ENCODE results near the gene CNTNAP2. TPM values are rescaled to one million over a fixed set of nuclear protein-coding genes. Genes with fewer than 3 reads are reported as not detected.

The CNTNAP2 gene
- total RNA-seq, 3 donors from 2014 or later (not counting 1 experiment from before 2014, with no cell fraction given), result 0.18 to 1.1 TPM; not detected in 1

DNA sequence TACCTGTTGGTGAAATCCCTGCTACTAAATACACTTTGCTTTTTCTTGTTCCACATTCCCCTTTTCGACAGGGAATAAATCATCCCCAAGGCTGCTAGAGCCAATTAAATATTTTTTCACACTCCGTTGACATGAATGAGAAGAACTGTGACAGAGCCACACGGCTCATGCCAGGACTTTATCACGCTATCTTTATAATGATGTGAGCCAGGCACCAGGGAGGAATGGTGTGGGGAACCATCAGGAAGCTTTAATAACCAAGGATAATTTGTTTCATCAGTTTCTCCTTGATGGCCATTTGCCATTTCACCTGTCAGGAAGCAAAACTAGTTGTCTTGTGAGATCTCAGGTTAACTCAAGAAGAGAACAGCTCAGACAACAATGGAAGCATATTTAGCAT is 2280.9 kb downstream of the CNTNAP2 start:
- Mint-ChIP-seq H3K36me3 (no peaks in the 10 kb centered on the region), H3K27ac (no peak overlapping the region), H3K27me3 (ENCODE audit: low read depth in 2 of 2) (peaks cover 25 to 60% of the 10 kb centered on the region in 2 donors), H3K4me1 (peaks cover 0 to 25% of the 10 kb centered on the region in 2 donors), H3K9me3 (no peaks in the 10 kb centered on the region), H3K4me3 (no peak overlapping the region)
- H3K4me3 ChIP-seq (ENCODE audit: low read length), result no peak overlapping the region
- TF ChIP-seq, protein P1, sequence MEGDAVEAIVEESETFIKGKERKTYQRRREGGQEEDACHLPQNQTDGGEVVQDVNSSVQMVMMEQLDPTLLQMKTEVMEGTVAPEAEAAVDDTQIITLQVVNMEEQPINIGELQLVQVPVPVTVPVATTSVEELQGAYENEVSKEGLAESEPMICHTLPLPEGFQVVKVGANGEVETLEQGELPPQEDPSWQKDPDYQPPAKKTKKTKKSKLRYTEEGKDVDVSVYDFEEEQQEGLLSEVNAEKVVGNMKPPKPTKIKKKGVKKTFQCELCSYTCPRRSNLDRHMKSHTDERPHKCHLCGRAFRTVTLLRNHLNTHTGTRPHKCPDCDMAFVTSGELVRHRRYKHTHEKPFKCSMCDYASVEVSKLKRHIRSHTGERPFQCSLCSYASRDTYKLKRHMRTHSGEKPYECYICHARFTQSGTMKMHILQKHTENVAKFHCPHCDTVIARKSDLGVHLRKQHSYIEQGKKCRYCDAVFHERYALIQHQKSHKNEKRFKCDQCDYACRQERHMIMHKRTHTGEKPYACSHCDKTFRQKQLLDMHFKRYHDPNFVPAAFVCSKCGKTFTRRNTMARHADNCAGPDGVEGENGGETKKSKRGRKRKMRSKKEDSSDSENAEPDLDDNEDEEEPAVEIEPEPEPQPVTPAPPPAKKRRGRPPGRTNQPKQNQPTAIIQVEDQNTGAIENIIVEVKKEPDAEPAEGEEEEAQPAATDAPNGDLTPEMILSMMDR (IDR thresholded peaks at IDR 0.05), result no peak
- H3K27me3 ChIP-seq (ENCODE audit: control insufficient read depth, insufficient read depth, low read length), result no peaks in the 10 kb centered on the region
- DNase-seq (no peak), ATAC-seq (no peak)
- WGBS (ENCODE audit: insufficient coverage), result 75% methylated on average over 4 of the region's 4 CpGs
- no peaks in the 10 kb centered on the region for H3K4me1 ChIP-seq (ENCODE audit: control insufficient read depth, insufficient read depth, low read length)
- no peaks in the 10 kb centered on the region for H3K9me3 ChIP-seq (ENCODE audit: control insufficient read depth, insufficient read depth, low read length)
- no peaks in the 10 kb centered on the region for H3K36me3 ChIP-seq (ENCODE audit: control insufficient read depth, insufficient read depth, low read length)
- intact Hi-C loops (cut with micrococcal nuclease), result no loop called here
- H3K27ac ChIP-seq (ENCODE audit: low read length), result no peak overlapping the region

DNA sequence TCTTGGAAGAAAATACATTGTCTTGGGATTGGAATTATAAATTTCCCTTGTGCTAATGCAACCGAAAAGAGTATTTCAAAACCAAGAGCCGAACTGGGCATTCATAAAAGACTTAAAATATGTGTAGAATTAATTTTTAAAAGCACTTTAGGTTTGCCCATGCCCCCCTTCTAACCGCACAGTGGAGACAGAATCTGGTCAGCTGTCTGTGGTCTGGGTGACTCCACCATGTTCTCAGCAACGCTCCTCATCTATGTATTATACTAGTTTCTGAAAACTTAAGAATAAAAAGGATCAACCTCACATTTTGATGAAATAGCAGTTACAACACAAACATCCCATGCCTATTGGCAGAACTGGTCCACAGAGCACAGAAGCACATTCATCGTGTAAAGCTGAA is 2281.4 kb downstream of the CNTNAP2 start:
- Histone ChIP-seq H3K4me1 (ENCODE audit: control insufficient read depth, insufficient read depth, low read length) (no peaks in the 10 kb centered on the region), H3K36me3 (ENCODE audit: control insufficient read depth, insufficient read depth, low read length) (no peaks in the 10 kb centered on the region), H3K27me3 (ENCODE audit: control insufficient read depth, insufficient read depth, low read length) (no peaks in the 10 kb centered on the region), H3K4me3 (ENCODE audit: low read length) (no peak overlapping the region), H3K9me3 (ENCODE audit: control insufficient read depth, insufficient read depth, low read length) (no peaks in the 10 kb centered on the region), H3K27ac (ENCODE audit: low read length) (no peak overlapping the region)
- Mint-ChIP-seq H3K4me1 (peaks cover 0 to 25% of the 10 kb centered on the region in 2 donors), H3K27ac (no peak overlapping the region), H3K27me3 (ENCODE audit: low read depth in 2 of 2) (peaks cover 26 to 60% of the 10 kb centered on the region in 2 donors), H3K9me3 (no peaks in the 10 kb centered on the region), H3K36me3 (no peaks in the 10 kb centered on the region), H3K4me3 (no peak overlapping the region)
- WGBS (ENCODE audit: insufficient coverage), result 86% methylated on average over 5 of the region's 5 CpGs
- no peak for ATAC-seq
- DNase-seq, result no peak
- intact Hi-C loops (cut with micrococcal nuclease), result no loop called here
- TF ChIP-seq, protein P1 (IDR thresholded peaks at IDR 0.05), result no peak

- Mint-ChIP-seq H3K27me3 (ENCODE audit: low read depth in 2 of 2) (peaks cover 24 to 60% of the 10 kb centered on the region in 2 donors), H3K4me1 (peaks cover 0 to 25% of the 10 kb centered on the region in 2 donors), H3K9me3 (no peaks in the 10 kb centered on the region), H3K27ac (no peak overlapping the region), H3K36me3 (no peaks in the 10 kb centered on the region), H3K4me3 (no peak overlapping the region)
- intact Hi-C loops (cut with micrococcal nuclease), result no loop called here
- Histone ChIP-seq H3K9me3 (ENCODE audit: control insufficient read depth, insufficient read depth, low read length) (no peaks in the 10 kb centered on the region), H3K4me3 (ENCODE audit: low read length) (no peak overlapping the region), H3K4me1 (ENCODE audit: control insufficient read depth, insufficient read depth, low read length) (no peaks in the 10 kb centered on the region), H3K27ac (ENCODE audit: low read length) (no peak overlapping the region), H3K36me3 (ENCODE audit: control insufficient read depth, insufficient read depth, low read length) (no peaks in the 10 kb centered on the region), H3K27me3 (ENCODE audit: control insufficient read depth, insufficient read depth, low read length) (no peaks in the 10 kb centered on the region)
- no peak for ATAC-seq
- no peak for DNase-seq
- 82% methylated on average over 7 of the region's 7 CpGs for WGBS (ENCODE audit: insufficient coverage)
- TF ChIP-seq, protein P1 (IDR thresholded peaks at IDR 0.05), result no peak
Measured at GRCh38 chr7:148398844-148399365, 2282.3 kb downstream of the CNTNAP2 start.

DNA sequence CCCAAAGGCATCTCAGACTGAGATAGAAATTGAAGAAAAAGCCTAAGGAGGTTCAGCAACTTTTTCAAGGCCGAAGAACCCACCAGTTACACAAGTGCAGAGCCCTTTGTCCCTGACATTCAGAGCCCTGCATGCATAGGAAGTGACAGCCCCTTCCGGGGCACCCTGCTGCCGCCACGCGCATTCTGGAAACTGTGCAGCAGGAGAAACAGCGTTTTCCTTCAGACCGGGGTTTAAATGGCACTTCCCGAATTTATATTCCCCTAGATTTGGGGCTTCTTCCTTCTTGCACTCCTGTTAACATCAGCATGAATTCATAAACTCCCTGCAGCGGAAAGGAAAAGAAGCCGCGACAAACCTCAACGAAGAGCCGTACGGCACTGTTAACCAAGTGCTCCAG is 2283.5 kb downstream of the CNTNAP2 start:
- WGBS (ENCODE audit: insufficient coverage), result 72% methylated on average over 14 of the region's 14 CpGs
- H3K27ac ChIP-seq (ENCODE audit: low read length), result no peak overlapping the region
- H3K36me3 ChIP-seq (ENCODE audit: control insufficient read depth, insufficient read depth, low read length), result no peaks in the 10 kb centered on the region
- no peaks in the 10 kb centered on the region for H3K9me3 Mint-ChIP-seq
- H3K27me3 Mint-ChIP-seq (ENCODE audit: low read depth in 2 of 2), result peaks cover 20 to 50% of the 10 kb centered on the region in 2 donors
- intact Hi-C loops (cut with micrococcal nuclease), result no loop called here
- H3K4me3 Mint-ChIP-seq, result no peak overlapping the region
- H3K27ac Mint-ChIP-seq, result no peak overlapping the region
- DNase-seq (no peak), ATAC-seq (no peak)
- H3K4me3 ChIP-seq (ENCODE audit: low read length), result no peak overlapping the region
- TF ChIP-seq, protein P1 (IDR thresholded peaks at IDR 0.05), result no peak
- no peaks in the 10 kb centered on the region for H3K4me1 ChIP-seq (ENCODE audit: control insufficient read depth, insufficient read depth, low read length)
- H3K4me1 Mint-ChIP-seq, result peaks cover 0 to 25% of the 10 kb centered on the region in 2 donors
- no peaks in the 10 kb centered on the region for H3K27me3 ChIP-seq (ENCODE audit: control insufficient read depth, insufficient read depth, low read length)
- H3K36me3 Mint-ChIP-seq, result no peaks in the 10 kb centered on the region
- no peaks in the 10 kb centered on the region for H3K9me3 ChIP-seq (ENCODE audit: control insufficient read depth, insufficient read depth, low read length)

Measured in natural killer cell (primary cell).